GM23338 (cell line): ENCODE data around the gene RESP18. TPM values are rescaled to one million over a fixed set of nuclear protein-coding genes. Genes with fewer than 3 reads are reported as not detected.
A peak's percentile ranks its signal among the peaks of the same experiment; 100 is the strongest.

Source experiments
- ATAC-seq: fragments of 200-7000 bp; cut with Tn5 transposase; 3 replicates; pipeline ENCODE4 v1.9.1; 2020
- DNase-seq: peaks from one replicate; pipeline ENCODE4 v3.0.0-alpha.2; 2015; ENCODE audit warnings: low spot score
- H2AFZ ChIP-seq: fragments of 200-600 bp; sonication (generic); 2 replicates; pipeline ENCODE4 v1.8.0; 2016; ENCODE audit warnings: antibody characterized with exemption, mild to moderate bottlenecking, moderate library complexity
- H3F3A ChIP-seq: fragments of 200-600 bp; sonication (generic); replicated peaks from 2 replicates; pipeline ENCODE4 v1.8.0; 2017; ENCODE audit warnings: antibody characterized with exemption, mixed run types, low read depth
- H3K27ac ChIP-seq: fragments of 200-600 bp; sonication (generic); 2 replicates; pipeline ENCODE4 v1.6.1; 2016; ENCODE audit warnings: low read depth
- H3K27me3 ChIP-seq: fragments of 200-600 bp; sonication (generic); 2 replicates; pipeline ENCODE4 v1.8.0; 2016; ENCODE audit warnings: mild to moderate bottlenecking, mixed run types, moderate library complexity; ENCODE audit not compliant: insufficient read depth
- H3K36me3 ChIP-seq: fragments of 200-600 bp; sonication (generic); 2 replicates; pipeline ENCODE4 v1.8.0; 2016; ENCODE audit warnings: mild to moderate bottlenecking; ENCODE audit not compliant: insufficient read depth
- H3K4me1 ChIP-seq: fragments of 200-600 bp; sonication (generic); 2 replicates; pipeline ENCODE4 v1.8.0; 2016; ENCODE audit warnings: mild to moderate bottlenecking, moderate library complexity; ENCODE audit not compliant: insufficient read depth
- H3K4me2 ChIP-seq: fragments of 200-600 bp; sonication (generic); 2 replicates; pipeline ENCODE4 v1.7.1; 2017; ENCODE audit warnings: mixed run types
- H3K4me3 ChIP-seq: fragments of 200-600 bp; sonication (generic); 2 replicates; pipeline ENCODE4 v1.6.1; 2016; ENCODE audit warnings: mixed run types
- H3K79me2 ChIP-seq: fragments of 200-600 bp; sonication (generic); replicated peaks from 2 replicates; pipeline ENCODE4 v1.8.0; 2017; ENCODE audit warnings: mild to moderate bottlenecking; ENCODE audit not compliant: insufficient read depth
- H3K9me2 ChIP-seq: fragments of 200-600 bp; sonication (generic); 2 replicates; pipeline ENCODE4 v1.8.0; 2017; ENCODE audit not compliant: insufficient read depth
- H4K20me1 ChIP-seq: fragments of 200-600 bp; sonication (generic); replicated peaks from 2 replicates; pipeline ENCODE4 v1.8.0; 2017; ENCODE audit warnings: mild to moderate bottlenecking; ENCODE audit not compliant: insufficient read depth
- H3K27ac Mint-ChIP-seq: 2 replicates; pipeline ENCODE4 v1.8.0; 2020; ENCODE audit warnings: inconsistent platforms, mild to moderate bottlenecking, moderate library complexity, mixed read lengths
- H3K27me3 Mint-ChIP-seq: 3 replicates; pipeline ENCODE4 v1.8.0; 2022; ENCODE audit warnings: low read depth, mild to moderate bottlenecking, moderate library complexity, mixed read lengths, inconsistent platforms; ENCODE audit not compliant: insufficient read depth, poor library complexity
- H3K36me3 Mint-ChIP-seq: 3 replicates; pipeline ENCODE4 v1.8.0; 2021; ENCODE audit warnings: low read depth, mild to moderate bottlenecking, inconsistent platforms, moderate library complexity, mixed read lengths
- H3K4me1 Mint-ChIP-seq: 3 replicates; pipeline ENCODE4 v1.8.0; 2020; ENCODE audit warnings: mild to moderate bottlenecking, inconsistent platforms, mixed read lengths
- H3K4me3 Mint-ChIP-seq: 3 replicates; pipeline ENCODE4 v1.8.0; 2021; ENCODE audit warnings: moderate library complexity, mild to moderate bottlenecking, inconsistent platforms, mixed read lengths
- H3K9me3 Mint-ChIP-seq: 3 replicates; pipeline ENCODE4 v1.8.0; 2020; ENCODE audit warnings: moderate library complexity, mild to moderate bottlenecking, inconsistent platforms, mixed read lengths
- CREB1 ChIP-seq: fragments of 250-450 bp; sonication (Bioruptor Pico); IDR thresholded peaks from 2 replicates; pipeline ENCODE4 v1.5.0; 2020; ENCODE audit warnings: low read depth, mild to moderate bottlenecking, moderate library complexity
- ETS1 ChIP-seq: IDR thresholded peaks from 2 replicates; pipeline ENCODE4 v1.6.1; 2016; ENCODE audit warnings: antibody characterized with exemption
- EZH2 ChIP-seq: fragments of 200-600 bp; sonication (generic); IDR thresholded peaks from one replicate; pipeline ENCODE4 v1.8.0; 2017; ENCODE audit warnings: antibody characterized with exemption, mild to moderate bottlenecking, low read depth; ENCODE audit not compliant: unreplicated experiment
- EZH2phosphoT487 ChIP-seq: fragments of 200-600 bp; sonication (generic); IDR thresholded peaks from one replicate; pipeline ENCODE4 v1.8.1; 2018; ENCODE audit warnings: antibody characterized with exemption; ENCODE audit not compliant: unreplicated experiment
- JUNB ChIP-seq: IDR thresholded peaks from one replicate; pipeline ENCODE4 v1.6.1; 2016; ENCODE audit warnings: antibody characterized with exemption; ENCODE audit not compliant: unreplicated experiment
- NANOG ChIP-seq: IDR thresholded peaks from 2 replicates; pipeline ENCODE4 v1.6.1; 2016; ENCODE audit warnings: antibody characterized with exemption, borderline replicate concordance
- POLR2AphosphoS5 ChIP-seq: IDR thresholded peaks from 2 replicates; pipeline ENCODE4 v1.6.1; 2016; ENCODE audit warnings: antibody characterized with exemption, low read depth
- REST ChIP-seq: IDR thresholded peaks from one replicate; pipeline ENCODE4 v1.6.1; 2018; ENCODE audit warnings: antibody characterized with exemption; ENCODE audit not compliant: unreplicated experiment
- STAT1 ChIP-seq: IDR thresholded peaks from one replicate; pipeline ENCODE4 v1.6.1; 2016; ENCODE audit warnings: antibody characterized with exemption; ENCODE audit not compliant: unreplicated experiment
- ZNF114 ChIP-seq: fragments of 250-450 bp; sonication (Bioruptor Pico); IDR thresholded peaks from 2 replicates; pipeline ENCODE4 v1.5.0; 2020; ENCODE audit warnings: mild to moderate bottlenecking, moderate library complexity
- ZNF462 ChIP-seq: fragments of 250-450 bp; sonication (Bioruptor Pico); IDR thresholded peaks from 2 replicates; pipeline ENCODE4 v1.5.0; 2020; ENCODE audit warnings: mild to moderate bottlenecking, moderate library complexity
- polyA plus RNA-seq: library from polyadenylated mRNA; unstranded; fragments of >200 nt; fragmentation: Nextera tagmentation; extraction: Ambion mirVana; gene quantifications from 2 replicates; pipeline ENCODE4 v1.2.1, GENCODE V29; 2016
- total RNA-seq: library from RNA; depleted of rRNA; stranded (reverse); fragments of >200 nt; shearing (Covaris generic); gene quantifications from 2 replicates; pipeline ENCODE4 v1.2.3, GENCODE V29; 2014

The RESP18 gene
- total and polyA plus RNA-seq, 2 experiments from 2014 or later = not detected

- Histone ChIP-seq H3K4me2 (peak overlapping the region; percentile 62; the same call in 1 of the 2 replicates), H3K36me3 (no peaks in the 10 kb centered on the region; the same call in 1 of the 2 replicates), H3K4me1 (peaks cover 4% of the 10 kb centered on the region; the same call in 1 of the 2 replicates), H4K20me1 (no peaks in the 10 kb centered on the region; the same call in 1 of the 2 replicates), H3K9me2 (no peaks in the 10 kb centered on the region), H3K4me3 (peak overlapping the region; percentile 39; the same call in 1 of the 2 replicates), H3K27ac (no peak overlapping the region), H2AFZ (no peak overlapping the region), H3F3A (no peaks in the 10 kb centered on the region), H3K79me2 (no peaks in the 10 kb centered on the region), H3K27me3 (no peaks in the 10 kb centered on the region)
- ATAC-seq = no peak
- peaks cover 4% of the 10 kb centered on the region for H3K27me3 Mint-ChIP-seq
- no peak for TF ChIP-seq ETS1
- no peak for TF ChIP-seq REST
- TF ChIP-seq JUNB = no peak
- TF ChIP-seq NANOG = no peak
- TF ChIP-seq EZH2phosphoT487 = no peak
- no peak for TF ChIP-seq POLR2AphosphoS5
- TF ChIP-seq EZH2 = no peak
- TF ChIP-seq ZNF114 (CRISPR knock-in tag) = no peak
- no peak for TF ChIP-seq STAT1
- TF ChIP-seq CREB1 (CRISPR knock-in tag) = no peak
- TF ChIP-seq ZNF462 (CRISPR knock-in tag) = no peak
- no peak overlapping the region for H3K4me3 Mint-ChIP-seq
- peaks cover 11% of the 10 kb centered on the region; the same call in 2 of the 3 replicates for H3K36me3 Mint-ChIP-seq
- no peak for DNase-seq
- no peak overlapping the region; the same call in 1 of the 2 replicates for H3K27ac Mint-ChIP-seq
- no peaks in the 10 kb centered on the region for H3K9me3 Mint-ChIP-seq
- H3K4me1 Mint-ChIP-seq = peaks cover 14% of the 10 kb centered on the region
Observed at GRCh38 chr2:219285373-219285735, 47.2 kb downstream of the RESP18 start.
